HAP-1 (cell line): ENCODE measurements around the gene KRTAP10-3.

Experiments
- DNase-seq, 2 experiments: peaks; one replicate each; pipeline ENCODE4 v3.0.0-alpha.2; 2016 to 2020; ENCODE audit warnings: low spot score in 2 of 2
- H3K27me3 ChIP-seq: fragments of 250-450 bp; sonication (Bioruptor Pico); 2 replicates; pipeline ENCODE4 v1.5.1; 2020; ENCODE audit warnings: low read depth, mild to moderate bottlenecking, moderate library complexity
- H3K36me3 ChIP-seq: fragments of 250-450 bp; sonication (Bioruptor Pico); replicated peaks from 2 replicates; pipeline ENCODE4 v1.5.1; 2020; ENCODE audit warnings: mild to moderate bottlenecking
- H3K4me1 ChIP-seq: fragments of 250-450 bp; sonication (Bioruptor Pico); 2 replicates; pipeline ENCODE4 v1.5.1; 2020; ENCODE audit warnings: mild to moderate bottlenecking
- H3K4me3 ChIP-seq: fragments of 250-450 bp; sonication (Bioruptor Pico); 2 replicates; pipeline ENCODE4 v1.5.1; 2020; ENCODE audit warnings: mild to moderate bottlenecking, moderate library complexity
- H3K9me3 ChIP-seq: fragments of 250-450 bp; sonication (Bioruptor Pico); 2 replicates; pipeline ENCODE4 v1.5.1; 2020; ENCODE audit warnings: mild to moderate bottlenecking, moderate library complexity
- in situ Hi-C: fragments of 300-500 bp; cut with MboI; formaldehyde crosslinking; loops from 3 replicates; pipeline ENCODE4 v1.14.3; 2020; ENCODE audit warnings: low sequenced_read_pairs, inconsistent platforms, mixed read lengths

Gene KRTAP10-3

GRCh38 chr21:44529011-44529421 lies 29.6 kb downstream of the KRTAP10-3 start:
- no peaks in the 10 kb centered on the region for H3K9me3 ChIP-seq
- no peak for DNase-seq
- no peak overlapping the region for H3K4me3 ChIP-seq
- in situ Hi-C loops = no loop called here
- H3K27me3 ChIP-seq = no peaks in the 10 kb centered on the region
- no peaks in the 10 kb centered on the region for H3K4me1 ChIP-seq
- no peaks in the 10 kb centered on the region for H3K36me3 ChIP-seq

GRCh38 chr21:44528634-44528995 lies 30.0 kb downstream of the KRTAP10-3 start:
- Histone ChIP-seq H3K4me1 (no peaks in the 10 kb centered on the region), H3K36me3 (no peaks in the 10 kb centered on the region), H3K27me3 (no peaks in the 10 kb centered on the region), H3K4me3 (no peak overlapping the region), H3K9me3 (no peaks in the 10 kb centered on the region)
- in situ Hi-C loops = no loop called here
- DNase-seq = no peak

- Histone ChIP-seq H3K36me3 (no peaks in the 10 kb centered on the region), H3K27me3 (no peaks in the 10 kb centered on the region), H3K4me3 (no peak overlapping the region), H3K4me1 (no peaks in the 10 kb centered on the region), H3K9me3 (no peaks in the 10 kb centered on the region)
- no peak for DNase-seq
- in situ Hi-C loops = no loop called here
These were observed 30.5 kb downstream of the KRTAP10-3 start for GRCh38 chr21:44527983-44528633.

GRCh38 chr21:44527156-44527982 lies 31.2 kb downstream of the KRTAP10-3 start:
- Histone ChIP-seq H3K4me1 (no peaks in the 10 kb centered on the region), H3K36me3 (no peaks in the 10 kb centered on the region), H3K4me3 (no peak overlapping the region), H3K27me3 (no peaks in the 10 kb centered on the region), H3K9me3 (no peaks in the 10 kb centered on the region)
- in situ Hi-C loops = no loop called here
- DNase-seq = no peak

GRCh38 chr21:44526096-44526997 lies 32.2 kb downstream of the KRTAP10-3 start:
- in situ Hi-C loops = no loop called here
- H3K9me3 ChIP-seq = no peaks in the 10 kb centered on the region
- no peaks in the 10 kb centered on the region for H3K27me3 ChIP-seq
- H3K4me3 ChIP-seq = no peak overlapping the region
- no peak for DNase-seq
- H3K4me1 ChIP-seq = no peaks in the 10 kb centered on the region
- no peaks in the 10 kb centered on the region for H3K36me3 ChIP-seq

GRCh38 chr21:44525391-44526095 lies 33.1 kb downstream of the KRTAP10-3 start:
- H3K4me1 ChIP-seq = no peaks in the 10 kb centered on the region
- H3K9me3 ChIP-seq = no peaks in the 10 kb centered on the region
- H3K4me3 ChIP-seq = no peak overlapping the region
- in situ Hi-C loops = no loop called here
- no peaks in the 10 kb centered on the region for H3K27me3 ChIP-seq
- H3K36me3 ChIP-seq = no peaks in the 10 kb centered on the region
- DNase-seq = no peak

GRCh38 chr21:44524414-44525371 lies 33.9 kb downstream of the KRTAP10-3 start:
- no peak for DNase-seq
- Histone ChIP-seq H3K9me3 (no peaks in the 10 kb centered on the region), H3K27me3 (no peaks in the 10 kb centered on the region), H3K4me1 (no peaks in the 10 kb centered on the region), H3K4me3 (no peak overlapping the region), H3K36me3 (no peaks in the 10 kb centered on the region)
- in situ Hi-C loops = no loop called here

- in situ Hi-C loops = no loop called here
- DNase-seq = no peak
- no peaks in the 10 kb centered on the region for H3K27me3 ChIP-seq
- no peak overlapping the region for H3K4me3 ChIP-seq
- H3K4me1 ChIP-seq = no peaks in the 10 kb centered on the region
- no peaks in the 10 kb centered on the region for H3K36me3 ChIP-seq
- H3K9me3 ChIP-seq = no peaks in the 10 kb centered on the region
These were observed 34.8 kb downstream of the KRTAP10-3 start for GRCh38 chr21:44523567-44524413.

- in situ Hi-C loops = no loop called here
- H3K27me3 ChIP-seq = no peaks in the 10 kb centered on the region
- no peaks in the 10 kb centered on the region for H3K36me3 ChIP-seq
- H3K4me1 ChIP-seq = no peaks in the 10 kb centered on the region
- H3K4me3 ChIP-seq = no peak overlapping the region
- no peaks in the 10 kb centered on the region for H3K9me3 ChIP-seq
- DNase-seq = no peak
These were observed 35.8 kb downstream of the KRTAP10-3 start for GRCh38 chr21:44522753-44523204.

GRCh38 chr21:44521928-44522752 lies 36.5 kb downstream of the KRTAP10-3 start:
- in situ Hi-C loops = no loop called here
- Histone ChIP-seq H3K27me3 (no peaks in the 10 kb centered on the region), H3K4me1 (no peaks in the 10 kb centered on the region), H3K36me3 (no peaks in the 10 kb centered on the region), H3K9me3 (no peaks in the 10 kb centered on the region), H3K4me3 (no peak overlapping the region)
- no peak for DNase-seq

GRCh38 chr21:44521301-44521927 lies 37.2 kb downstream of the KRTAP10-3 start:
- Histone ChIP-seq H3K4me1 (no peaks in the 10 kb centered on the region), H3K9me3 (no peaks in the 10 kb centered on the region), H3K4me3 (no peak overlapping the region), H3K36me3 (no peaks in the 10 kb centered on the region), H3K27me3 (no peaks in the 10 kb centered on the region)
- no peak for DNase-seq
- in situ Hi-C loops = no loop called here
